GM12878 (cell line): ENCODE results near the gene ZNF25. TPM values are rescaled to one million over a fixed set of nuclear protein-coding genes. Genes with fewer than 3 reads are reported as not detected.
A peak's percentile ranks its signal among the peaks of the same experiment; 100 is the strongest.

Experiments
- BACH1 ChIP-seq: fragments of 450-650 bp; IDR thresholded peaks from 2 replicates; pipeline ENCODE4 v1.6.1; 2017; ENCODE audit warnings: mild to moderate bottlenecking, borderline replicate concordance
- BCL11A ChIP-seq: IDR thresholded peaks from 2 replicates; pipeline ENCODE4 v1.6.1; 2011; ENCODE audit warnings: low read depth, low read length
- CBFB ChIP-seq: IDR thresholded peaks from 2 replicates; pipeline ENCODE4 v1.6.1; 2016; ENCODE audit warnings: antibody characterized with exemption, low read depth
- CBX3 ChIP-seq: fragments of 200-600 bp; sonication (generic); IDR thresholded peaks from 2 replicates; pipeline ENCODE4 v1.6.1; 2016; ENCODE audit warnings: low read depth, borderline replicate concordance
- ESRRA ChIP-seq: IDR thresholded peaks from 2 replicates; pipeline ENCODE4 v1.6.1; 2012; ENCODE audit warnings: mild to moderate bottlenecking, low read length, improper control_type of control experiment
- EZH2 ChIP-seq: IDR thresholded peaks from 2 replicates; pipeline ENCODE4 v1.6.1; 2012; ENCODE audit warnings: low read depth, mild to moderate bottlenecking, control low read depth, inconsistent platforms, low read length, borderline replicate concordance; ENCODE audit not compliant: control insufficient read depth
- FOS ChIP-seq: IDR thresholded peaks from 3 replicates; pipeline ENCODE4 v1.6.1; 2011; ENCODE audit warnings: borderline replicate concordance; ENCODE audit not compliant: insufficient read length; ENCODE audit errors: extremely low read depth
- HCFC1 ChIP-seq: fragments of 150-350 bp; IDR thresholded peaks from 2 replicates; pipeline ENCODE4 v1.6.1; 2014; ENCODE audit warnings: low read length
- HDAC2 ChIP-seq: fragments of 200-600 bp; sonication (generic); IDR thresholded peaks from 2 replicates; pipeline ENCODE4 v1.6.1; 2017
- MLLT1 ChIP-seq: fragments of 450-650 bp; IDR thresholded peaks from 2 replicates; pipeline ENCODE4 v1.6.1; 2016; ENCODE audit warnings: mild to moderate bottlenecking
- NR2C1 ChIP-seq: fragments of 450-650 bp; IDR thresholded peaks from 2 replicates; pipeline ENCODE4 v1.6.1; 2017; ENCODE audit warnings: antibody characterized with exemption, mild to moderate bottlenecking, moderate library complexity
- NR2F1 ChIP-seq: fragments of 450-650 bp; conservative IDR thresholded peaks from 2 replicates; pipeline ENCODE4 v1.6.1; 2017; ENCODE audit warnings: mild to moderate bottlenecking
- PAX5 ChIP-seq: IDR thresholded peaks from 2 replicates; pipeline ENCODE4 v1.6.1; 2011; ENCODE audit warnings: low read depth, low read length, borderline replicate concordance
- POU2F2 ChIP-seq: IDR thresholded peaks from 3 replicates; pipeline ENCODE4 v1.6.1; 2011; ENCODE audit warnings: low read depth, mild to moderate bottlenecking, low read length, borderline replicate concordance
- RB1 ChIP-seq: fragments of 450-650 bp; formaldehyde crosslinking; IDR thresholded peaks from 2 replicates; pipeline ENCODE4 v1.6.1; 2017; ENCODE audit warnings: mild to moderate bottlenecking, borderline replicate concordance
- RELB ChIP-seq: fragments of 450-650 bp; IDR thresholded peaks from 2 replicates; pipeline ENCODE4 v1.6.1; 2017; ENCODE audit warnings: low read depth, mild to moderate bottlenecking, moderate library complexity
- RFX5 ChIP-seq: IDR thresholded peaks from 2 replicates; pipeline ENCODE4 v1.6.1; 2011; ENCODE audit warnings: low read depth, low read length, improper control_type of control experiment
- SUZ12 ChIP-seq: fragments of 200-600 bp; sonication (generic); IDR thresholded peaks from one replicate; pipeline ENCODE4 v1.6.1; 2018; ENCODE audit warnings: antibody characterized with exemption, mild to moderate bottlenecking; ENCODE audit not compliant: unreplicated experiment
- TARDBP ChIP-seq: IDR thresholded peaks from 2 replicates; pipeline ENCODE4 v1.6.1; 2016; ENCODE audit warnings: borderline replicate concordance
- WRNIP1 ChIP-seq: IDR thresholded peaks from 2 replicates; pipeline ENCODE4 v1.6.1; 2011; ENCODE audit warnings: low read depth, low read length, improper control_type of control experiment, borderline replicate concordance
- ZNF622 ChIP-seq: fragments of 450-650 bp; IDR thresholded peaks from 2 replicates; pipeline ENCODE4 v1.6.1; 2017; ENCODE audit warnings: mild to moderate bottlenecking, inconsistent platforms
- ZSCAN29 ChIP-seq: fragments of 450-650 bp; IDR thresholded peaks from 2 replicates; pipeline ENCODE4 v1.6.1; 2017; ENCODE audit warnings: mild to moderate bottlenecking, moderate library complexity
- polyA plus RNA-seq, 11 experiments: library from polyadenylated mRNA; depleted of rRNA in 4 of 11; unstranded in 6 of 11; stranded (reverse) in 5 of 11; fragments of >200 nt; fragmentation: Nextera tagmentation in 4 of 11; fragmentation: Illumina TruSeq in 1 of 11; extraction: Ambion mirVana in 4 of 11; extraction: Trizol in 1 of 11; gene quantifications; 1 replicate in 1 of 11; 2 replicates in 10 of 11; pipeline versions ENCODE4 v1.2.1 to v1.2.3, GENCODE V29; 2011 to 2016; ENCODE audit warnings: inconsistent platforms in 2 of 11, missing spikeins in 2 of 11, low read depth in 1 of 11
- total RNA-seq, 4 experiments: library from RNA; depleted of rRNA in 3 of 4; stranded (reverse); fragments of >200 nt in 3 of 4; fragmentation: Illumina TruSeq in 1 of 4; extraction: Trizol in 1 of 4; gene quantifications; 2 replicates each; pipeline versions ENCODE4 v1.2.1 to v1.2.3, GENCODE V29; 2013 to 2021
- TF ChIP-seq, protein P1 (sequence below): IDR thresholded peaks from 2 replicates; pipeline ENCODE4 v1.6.1; 2011; ENCODE audit warnings: low read depth, low read length, improper control_type of control experiment, borderline replicate concordance
- TF ChIP-seq, protein P2 (sequence below): IDR thresholded peaks from 2 replicates; pipeline ENCODE4 v1.6.1; 2011; ENCODE audit warnings: borderline replicate concordance, low read depth, mild to moderate bottlenecking, moderate library complexity, low read length; ENCODE audit not compliant: insufficient read depth, poor library complexity, severe bottlenecking
- TF ChIP-seq, protein P3 (sequence below): IDR thresholded peaks from 2 replicates; pipeline ENCODE4 v1.6.1; 2012; ENCODE audit warnings: low read length, inconsistent platforms

The ZNF25 gene
- total and polyA plus RNA-seq, 10 of the 15 experiments (the other 5 are each of a cell fraction or from before 2014, with no cell fraction given), result 1.0 to 6.8 (median 3.2) TPM

DNA sequence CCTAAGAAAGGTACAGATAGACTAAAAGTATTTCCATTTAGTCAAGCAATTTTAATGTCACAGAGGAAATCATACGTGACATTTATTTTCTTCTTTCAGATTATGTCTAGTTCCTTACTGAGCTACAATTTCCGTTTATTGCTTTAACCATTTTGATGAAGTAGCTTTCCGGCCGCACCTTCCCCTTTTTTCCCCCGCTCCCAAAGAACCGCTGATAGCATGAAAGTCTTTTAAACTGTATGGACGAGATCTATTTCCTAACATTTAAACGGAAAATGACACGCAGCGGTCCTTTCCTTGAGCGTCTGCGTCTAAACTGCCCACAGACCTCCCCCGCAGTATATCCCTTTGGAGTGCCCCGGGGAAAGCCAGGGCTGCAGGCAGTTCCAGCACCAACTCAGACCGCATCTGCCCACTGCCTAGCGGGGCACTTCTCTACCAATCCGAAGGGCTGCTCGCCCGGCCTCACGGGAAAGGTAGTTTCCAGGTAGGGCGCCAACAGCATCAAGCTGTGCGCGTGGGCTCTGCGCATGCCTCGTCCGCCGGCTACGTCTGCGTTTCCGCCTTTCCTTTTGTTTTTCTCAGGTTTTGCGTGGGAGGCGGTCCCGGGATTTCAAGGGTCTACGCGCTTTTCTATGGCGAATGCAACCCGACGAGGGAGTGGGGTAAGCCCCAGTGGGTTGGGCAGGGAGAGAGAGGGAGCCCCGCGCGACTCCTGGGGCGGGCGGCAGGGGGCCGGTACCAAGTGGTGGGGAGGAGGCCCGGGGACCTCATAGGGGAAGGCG is 33.9 kb upstream of the ZNF25 start, which contains the start of gene ZNF33A (continued):
- TF ChIP-seq BACH1, result peak; percentile 49; the same call in 1 of the 2 replicates
- TF ChIP-seq SUZ12, result no peak
- TF ChIP-seq RELB, result peak; percentile 96
- peak; percentile 36; the same call in 1 of the 2 replicates for TF ChIP-seq CBFB
- peak; percentile 54; the same call in 1 of the 2 replicates for TF ChIP-seq RB1
- TF ChIP-seq, protein P1, sequence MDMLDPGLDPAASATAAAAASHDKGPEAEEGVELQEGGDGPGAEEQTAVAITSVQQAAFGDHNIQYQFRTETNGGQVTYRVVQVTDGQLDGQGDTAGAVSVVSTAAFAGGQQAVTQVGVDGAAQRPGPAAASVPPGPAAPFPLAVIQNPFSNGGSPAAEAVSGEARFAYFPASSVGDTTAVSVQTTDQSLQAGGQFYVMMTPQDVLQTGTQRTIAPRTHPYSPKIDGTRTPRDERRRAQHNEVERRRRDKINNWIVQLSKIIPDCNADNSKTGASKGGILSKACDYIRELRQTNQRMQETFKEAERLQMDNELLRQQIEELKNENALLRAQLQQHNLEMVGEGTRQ, result no peak
- TF ChIP-seq RFX5, result 0 out of 2 replicates have a peak, but pooled peaks have one; percentile 21
- TF ChIP-seq NR2C1, result no peak
- no peak for TF ChIP-seq ZNF622
- TF ChIP-seq HDAC2, result no peak
- no peak for TF ChIP-seq EZH2
- peak; percentile 70; the same call in 2 of the 3 replicates for TF ChIP-seq POU2F2
- TF ChIP-seq TARDBP, result peak; percentile 32; the same call in 1 of the 2 replicates
- 0 out of 2 replicates have a peak, but pooled peaks have one; percentile 11 for TF ChIP-seq NR2F1
- TF ChIP-seq FOS, result no peak
- TF ChIP-seq, protein P2, sequence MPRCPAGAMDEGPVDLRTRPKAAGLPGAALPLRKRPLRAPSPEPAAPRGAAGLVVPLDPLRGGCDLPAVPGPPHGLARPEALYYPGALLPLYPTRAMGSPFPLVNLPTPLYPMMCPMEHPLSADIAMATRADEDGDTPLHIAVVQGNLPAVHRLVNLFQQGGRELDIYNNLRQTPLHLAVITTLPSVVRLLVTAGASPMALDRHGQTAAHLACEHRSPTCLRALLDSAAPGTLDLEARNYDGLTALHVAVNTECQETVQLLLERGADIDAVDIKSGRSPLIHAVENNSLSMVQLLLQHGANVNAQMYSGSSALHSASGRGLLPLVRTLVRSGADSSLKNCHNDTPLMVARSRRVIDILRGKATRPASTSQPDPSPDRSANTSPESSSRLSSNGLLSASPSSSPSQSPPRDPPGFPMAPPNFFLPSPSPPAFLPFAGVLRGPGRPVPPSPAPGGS, result no peak
- TF ChIP-seq MLLT1, result peak; percentile 67
- no peak for TF ChIP-seq PAX5
- TF ChIP-seq CBX3, result no peak
- TF ChIP-seq BCL11A, result no peak
- no peak for TF ChIP-seq ZSCAN29
- TF ChIP-seq HCFC1, result peak; percentile 88
- TF ChIP-seq, protein P3, sequence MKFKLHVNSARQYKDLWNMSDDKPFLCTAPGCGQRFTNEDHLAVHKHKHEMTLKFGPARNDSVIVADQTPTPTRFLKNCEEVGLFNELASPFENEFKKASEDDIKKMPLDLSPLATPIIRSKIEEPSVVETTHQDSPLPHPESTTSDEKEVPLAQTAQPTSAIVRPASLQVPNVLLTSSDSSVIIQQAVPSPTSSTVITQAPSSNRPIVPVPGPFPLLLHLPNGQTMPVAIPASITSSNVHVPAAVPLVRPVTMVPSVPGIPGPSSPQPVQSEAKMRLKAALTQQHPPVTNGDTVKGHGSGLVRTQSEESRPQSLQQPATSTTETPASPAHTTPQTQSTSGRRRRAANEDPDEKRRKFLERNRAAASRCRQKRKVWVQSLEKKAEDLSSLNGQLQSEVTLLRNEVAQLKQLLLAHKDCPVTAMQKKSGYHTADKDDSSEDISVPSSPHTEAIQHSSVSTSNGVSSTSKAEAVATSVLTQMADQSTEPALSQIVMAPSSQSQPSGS, result no peak; the same call in 1 of the 2 replicates
- TF ChIP-seq WRNIP1, result no peak
- no peak for TF ChIP-seq ESRRA
